HL-60/S4 treated with retinoic acid at 250 ng/mL for 4 days and 3 days (cell line): Measurements from ENCODE around the gene KIAA2012.

Experiments
- in situ Hi-C: fragments of 300-500 bp; cut with MboI; formaldehyde crosslinking; loops from 2 replicates; pipeline ENCODE4 v1.7.0; 2022; ENCODE audit warnings: low sequenced_read_pairs

Gene KIAA2012

GRCh38 chr2:202141329-202141947, 68.4 kb downstream of the KIAA2012 start:
- in situ Hi-C loops: no loop called here

GRCh38 chr2:202142540-202142939, 69.5 kb downstream of the KIAA2012 start:
- in situ Hi-C loops: no loop called here

GRCh38 chr2:202147775-202148174, 74.7 kb downstream of the KIAA2012 start:
- in situ Hi-C loops: no loop called here

GRCh38 chr2:202148515-202149154, 75.6 kb downstream of the KIAA2012 start:
- in situ Hi-C loops: no loop called here

- in situ Hi-C loops: no loop called here
Observed at GRCh38 chr2:202149155-202149762, 76.2 kb downstream of the KIAA2012 start.

- in situ Hi-C loops: no loop called here
Observed at GRCh38 chr2:202149936-202150335, 76.9 kb downstream of the KIAA2012 start.

GRCh38 chr2:202152104-202152715, 79.2 kb downstream of the KIAA2012 start:
- in situ Hi-C loops: no loop called here

GRCh38 chr2:202154613-202155012, 81.6 kb downstream of the KIAA2012 start:
- in situ Hi-C loops: no loop called here

- in situ Hi-C loops: no loop called here
Observed at GRCh38 chr2:202157211-202157990, 84.3 kb downstream of the KIAA2012 start.

- in situ Hi-C loops: no loop called here
Observed at GRCh38 chr2:202158796-202159195, 85.7 kb downstream of the KIAA2012 start.

GRCh38 chr2:202161151-202161835, 88.2 kb downstream of the KIAA2012 start:
- in situ Hi-C loops: no loop called here

GRCh38 chr2:202164411-202164810, 91.4 kb downstream of the KIAA2012 start:
- in situ Hi-C loops: no loop called here

- in situ Hi-C loops: no loop called here
Observed at GRCh38 chr2:202165208-202165607, 92.2 kb downstream of the KIAA2012 start.

GRCh38 chr2:202165945-202166344, 92.9 kb downstream of the KIAA2012 start:
- in situ Hi-C loops: no loop called here

- in situ Hi-C loops: no loop called here
Observed at GRCh38 chr2:202169131-202169530, 96.1 kb downstream of the KIAA2012 start.

- in situ Hi-C loops: no loop called here
Observed at GRCh38 chr2:202169832-202170424, 96.9 kb downstream of the KIAA2012 start.

- in situ Hi-C loops: no loop called here
Observed at GRCh38 chr2:202171241-202171825, 98.3 kb downstream of the KIAA2012 start.

GRCh38 chr2:202172439-202173211, 99.6 kb downstream of the KIAA2012 start:
- in situ Hi-C loops: no loop called here
